HepG2 (cell line): Measurements from ENCODE around the gene YJEFN3.

ENCODE experiments used
- RXRA ChIP-seq: sonication (generic); formaldehyde crosslinking; IDR thresholded peaks from 2 replicates; pipeline ENCODE4 v1.5.1; 2020; ENCODE audit warnings: missing genetic modification reagents
- ZNF382 ChIP-seq: sonication (generic); formaldehyde crosslinking; IDR thresholded peaks from 2 replicates; pipeline ENCODE4 v1.5.0; 2020; ENCODE audit warnings: missing genetic modification reagents, mild to moderate bottlenecking, borderline replicate concordance

DNA sequence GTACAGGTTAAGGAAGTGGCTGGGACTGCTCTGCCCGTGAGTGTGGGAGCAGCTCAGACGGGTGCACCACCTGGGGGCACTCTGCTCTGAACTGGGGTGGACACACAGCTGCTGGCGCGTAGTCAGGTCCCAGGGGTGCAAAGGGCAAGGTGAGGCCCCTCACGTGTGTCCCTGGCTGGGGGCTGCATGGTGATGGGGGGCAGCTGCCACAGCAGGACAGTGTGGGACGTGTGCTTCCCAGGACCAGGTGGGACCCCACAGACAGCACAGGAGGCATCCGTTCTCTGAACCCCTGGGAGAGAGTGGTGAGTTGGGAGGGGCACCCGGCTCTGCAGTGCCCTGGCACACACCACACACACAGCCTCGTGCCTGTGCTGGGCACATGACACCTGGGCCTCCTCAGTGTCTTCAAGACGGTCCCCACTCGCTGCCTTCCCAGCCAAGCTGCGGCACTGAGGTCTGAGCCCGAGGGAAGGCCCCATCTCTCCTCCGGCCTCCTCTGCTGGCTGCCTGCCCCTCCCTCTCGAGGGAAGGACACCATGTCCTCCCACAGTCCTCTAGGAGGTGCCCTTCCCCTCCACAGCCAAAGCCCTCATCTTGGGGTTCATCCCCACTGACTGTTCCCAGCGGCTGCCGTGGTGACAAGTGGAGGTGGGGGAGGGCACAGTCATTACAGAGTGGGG lies 34.1 kb downstream of the YJEFN3 start:
- no peak for TF ChIP-seq RXRA (CRISPR knock-in tag)
- no peak for TF ChIP-seq ZNF382 (CRISPR knock-in tag)
